Measurements from ENCODE around the gene USHBP1. TPM values are rescaled to one million over a fixed set of nuclear protein-coding genes. Genes with fewer than 3 reads are reported as not detected.

Gene USHBP1, protein sequence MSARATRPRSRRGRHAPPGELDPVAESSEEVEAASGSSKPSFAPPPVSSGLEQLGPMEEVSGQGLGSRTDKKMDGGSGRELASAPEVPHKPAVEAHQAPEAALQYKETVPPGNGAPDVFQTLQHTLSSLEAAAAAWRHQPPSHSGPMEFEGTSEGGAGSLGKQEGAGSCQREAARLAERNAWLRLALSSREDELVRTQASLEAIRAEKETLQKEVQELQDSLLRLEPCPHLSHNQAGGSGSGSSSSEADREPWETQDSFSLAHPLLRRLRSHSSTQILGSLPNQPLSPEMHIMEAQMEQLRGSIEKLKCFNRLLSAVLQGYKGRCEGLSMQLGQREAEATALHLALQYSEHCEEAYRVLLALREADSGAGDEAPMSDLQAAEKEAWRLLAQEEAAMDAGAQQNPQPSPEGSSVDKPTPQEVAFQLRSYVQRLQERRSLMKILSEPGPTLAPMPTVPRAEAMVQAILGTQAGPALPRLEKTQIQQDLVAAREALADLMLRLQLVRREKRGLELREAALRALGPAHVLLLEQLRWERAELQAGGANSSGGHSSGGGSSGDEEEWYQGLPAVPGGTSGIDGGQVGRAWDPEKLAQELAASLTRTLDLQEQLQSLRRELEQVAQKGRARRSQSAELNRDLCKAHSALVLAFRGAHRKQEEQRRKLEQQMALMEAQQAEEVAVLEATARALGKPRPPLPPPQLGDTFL
- total RNA-seq = not detected in 2 replicates

GRCh38 chr19:17264641-17264979 is at the start of gene USHBP1:
Gene USHBP1, minus strand, starts transcription at chr19:17264745. Its CDS starts 446 bp downstream, at chr19:17264299.

DNA sequence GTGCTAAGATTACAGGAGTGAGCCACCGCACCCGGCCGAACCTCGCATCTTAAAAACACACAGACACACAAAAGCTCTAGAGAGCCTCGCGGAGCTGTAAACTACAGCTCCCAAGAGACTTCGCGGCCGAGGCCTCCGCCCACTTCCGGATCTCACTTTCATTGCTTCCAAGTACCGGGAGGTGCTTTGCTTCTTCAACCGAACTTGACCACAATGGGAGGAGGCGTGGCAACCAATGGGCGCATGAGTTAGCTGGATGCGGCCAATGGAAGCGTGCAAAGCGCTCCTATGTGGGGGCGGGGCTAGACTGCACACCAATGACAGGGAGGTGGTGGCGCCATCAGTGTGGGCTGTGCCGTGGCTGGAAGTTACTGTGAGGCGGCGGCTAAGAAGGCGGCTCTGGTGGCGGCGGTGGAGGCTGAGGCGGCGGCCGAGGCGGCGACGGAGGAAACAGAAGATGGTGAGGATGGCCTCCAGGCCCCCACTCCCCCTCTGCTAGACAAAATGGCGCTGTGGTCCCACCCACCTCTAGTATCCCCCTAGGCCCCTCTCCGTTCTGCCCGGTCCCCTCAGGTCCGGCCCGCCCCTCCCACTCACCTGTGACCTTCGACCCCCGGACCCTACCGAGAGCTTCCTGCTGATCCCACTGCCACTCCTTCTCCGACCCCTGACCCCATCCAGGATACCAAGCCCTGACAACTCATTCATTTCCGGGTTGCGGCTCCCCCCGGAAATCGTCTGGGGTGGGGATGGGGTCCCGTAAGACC is 44.8 kb upstream of the USHBP1 start, which contains the start of gene DDA1:
DDA1 (plus strand) TSS at position 366 of the 767 bp plus-strand sequence; CDS start at position 458, 92 bp downstream.

GRCh38 chr19:17305517-17306284 is 41.2 kb upstream of the USHBP1 start, which contains the start of gene MRPL34:
Gene MRPL34, plus strand, starts transcription at chr19:17305872. Its CDS starts 21 bp downstream, at chr19:17305893.

DNA sequence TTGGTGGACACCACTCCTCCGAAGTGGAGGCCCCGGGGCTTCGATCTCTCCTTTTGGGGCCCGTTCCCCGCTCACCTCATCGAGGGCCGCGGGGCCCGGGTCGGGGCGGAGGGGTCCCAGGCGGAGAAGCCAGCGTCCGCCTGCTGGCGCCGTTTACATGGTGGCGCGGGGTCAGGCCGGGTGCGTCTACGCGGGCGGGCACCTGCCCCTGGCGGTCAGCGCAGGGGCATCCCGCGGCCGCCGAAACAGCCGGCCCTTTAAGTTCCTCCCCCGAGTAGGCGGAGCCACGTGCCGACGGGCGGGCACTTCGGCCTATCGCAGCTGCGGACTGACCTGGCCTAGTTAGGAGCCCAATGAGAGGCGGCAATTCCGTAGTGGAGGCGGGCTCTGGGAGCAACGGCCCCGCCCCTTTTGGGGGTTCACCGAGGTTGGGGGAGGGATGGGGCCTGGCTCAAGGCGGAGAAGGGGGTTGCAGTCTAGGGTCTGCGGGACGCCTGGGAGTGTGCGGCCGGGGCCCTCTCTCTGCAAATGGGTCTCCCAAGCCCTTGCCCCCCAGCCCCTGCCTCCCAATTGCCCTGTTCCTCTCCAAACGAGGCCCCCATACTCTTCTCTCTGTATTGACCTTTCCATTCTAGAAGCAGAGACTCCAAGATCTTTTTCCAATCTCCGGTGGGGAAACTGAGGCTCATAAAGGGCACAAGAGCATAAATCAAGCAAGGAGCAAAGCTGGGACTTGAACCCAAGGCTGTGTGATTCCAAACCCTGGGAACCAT is 38.8 kb upstream of the USHBP1 start, which contains the start of gene ABHD8:
ABHD8 (minus strand) TSS at position 259 of the 773 bp plus-strand sequence. CDS start 1,809 bp downstream, outside the sequence.

GRCh38 chr19:17281391-17282304 is 17.1 kb upstream of the USHBP1 start, which contains the start of gene ANKLE1:
Gene ANKLE1, plus strand, starts transcription at chr19:17281901. Its CDS starts 20 bp downstream, at chr19:17281921.

GRCh38 chr19:17266975-17267788 is 2.6 kb upstream of the USHBP1 start, which contains the start of gene BABAM1:
Gene BABAM1, plus strand, starts transcription at chr19:17267443. Its CDS starts 1,364 bp downstream, at chr19:17268807.

DNA sequence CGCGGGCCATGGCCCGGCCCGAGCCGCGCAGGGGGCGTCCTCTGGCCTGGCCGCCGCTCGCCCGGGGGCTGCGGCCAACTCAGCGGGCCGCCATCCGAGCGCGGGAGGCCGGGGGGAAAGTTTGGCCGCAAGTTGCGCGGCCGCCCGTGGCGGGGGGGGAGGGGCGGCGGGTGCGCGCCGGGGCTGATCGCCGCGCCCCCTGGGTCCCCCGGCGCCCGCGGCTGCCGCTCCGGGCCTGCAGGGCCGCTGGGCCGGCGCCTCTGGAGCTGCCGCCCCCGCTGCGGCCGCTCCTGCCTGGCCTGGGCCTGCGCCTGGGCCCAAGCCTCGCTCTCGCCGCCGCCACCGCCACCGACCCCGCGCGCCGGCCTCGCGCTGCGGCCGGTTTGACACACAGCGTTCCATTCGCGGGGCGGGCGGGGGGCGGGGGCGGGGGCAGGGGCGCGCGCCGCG is 19.0 kb downstream of the USHBP1 start, which contains the start of gene NR2F6:
NR2F6 (minus strand) TSS at position 385 of the 450 bp plus-strand sequence. CDS start 699 bp downstream, outside the sequence.

DNA sequence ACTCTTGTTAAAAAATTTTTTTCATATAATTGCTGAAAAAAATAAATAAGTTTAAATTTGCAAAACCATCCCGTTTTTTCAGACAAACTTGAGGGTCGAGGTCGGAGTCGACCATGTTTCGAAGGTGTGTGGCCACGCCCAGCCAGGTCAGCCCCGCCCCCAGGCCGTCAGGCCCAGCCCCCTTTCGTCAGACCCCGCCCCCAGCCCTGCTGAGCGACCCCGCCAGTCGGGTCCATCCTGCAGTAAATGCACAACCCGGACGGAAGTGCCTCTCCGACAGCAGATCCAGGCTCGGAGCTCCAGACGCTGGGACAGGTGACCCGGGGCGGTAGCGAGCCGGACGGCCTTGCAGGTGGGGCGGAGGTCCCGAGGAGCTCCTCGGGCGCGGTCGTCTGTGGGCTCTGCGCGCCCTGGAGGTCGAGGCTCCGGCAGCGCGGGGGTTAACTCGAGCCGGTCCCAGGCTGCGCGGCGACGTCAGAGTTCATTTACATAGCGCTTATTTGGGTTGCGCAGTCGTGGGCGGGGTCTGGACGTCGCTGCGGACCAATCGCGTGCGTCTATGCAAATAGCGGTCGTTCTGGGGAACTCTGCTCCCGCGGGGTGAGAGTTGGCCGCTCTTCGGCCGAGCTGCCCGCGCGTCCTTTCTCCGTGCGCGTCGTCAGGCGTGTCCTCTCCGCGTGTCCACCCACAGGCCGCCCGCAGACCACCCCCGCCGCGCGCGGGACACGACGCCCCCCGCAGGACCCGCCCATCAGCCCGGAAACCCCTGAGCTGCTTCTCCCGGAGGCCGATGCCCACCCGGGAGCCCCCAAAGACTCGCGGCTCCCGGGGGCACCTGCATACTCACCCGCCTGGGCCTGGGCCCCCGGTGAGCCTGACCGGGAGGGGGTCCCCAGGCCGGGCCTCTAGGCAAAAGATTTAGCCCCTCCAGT is 38.3 kb downstream of the USHBP1 start, which contains the start of gene OCEL1:
OCEL1 (plus strand) TSS at position 225 of the 932 bp plus-strand sequence; CDS start at position 247, 22 bp downstream.

DNA sequence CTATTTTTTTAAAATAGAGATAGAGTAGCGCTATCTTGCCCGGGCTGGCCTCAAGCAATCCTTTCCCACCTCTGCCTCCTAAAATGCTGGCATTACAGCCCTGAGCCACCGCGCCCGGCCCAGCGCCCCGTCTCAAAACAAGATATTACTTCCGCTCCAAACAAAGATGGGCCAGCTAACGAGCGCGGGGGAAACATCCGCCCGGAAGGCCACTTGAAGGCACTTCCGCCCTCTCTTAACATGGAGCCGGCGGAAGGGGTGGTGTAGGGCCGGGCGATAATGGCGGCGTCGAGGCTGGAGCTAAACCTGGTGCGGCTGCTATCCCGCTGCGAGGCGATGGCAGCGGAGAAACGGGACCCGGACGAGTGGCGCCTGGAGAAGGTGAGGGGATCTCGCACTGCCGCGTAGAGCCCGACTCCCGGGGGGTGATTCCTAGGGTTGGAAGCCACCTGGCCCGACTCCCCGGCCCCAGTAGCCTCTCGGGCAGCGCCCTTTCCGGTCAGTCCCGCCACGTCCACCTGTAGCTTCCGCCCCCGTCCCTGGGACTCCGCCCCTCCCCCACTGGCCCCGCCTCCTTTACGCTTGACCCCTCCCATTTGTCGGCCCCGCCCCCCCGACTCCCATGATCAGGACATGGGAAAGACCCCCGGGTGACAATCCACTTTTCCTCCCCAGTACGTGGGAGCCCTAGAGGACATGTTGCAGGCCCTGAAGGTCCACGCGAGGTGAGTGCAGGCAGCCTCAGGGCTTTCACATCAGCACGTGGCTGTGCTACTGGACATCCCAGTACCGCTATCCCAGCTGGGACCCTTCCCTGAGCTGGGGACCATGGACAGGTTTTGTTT is 49.2 kb downstream of the USHBP1 start, which contains the start of gene USE1:
USE1 (plus strand) TSS at position 231 of the 845 bp plus-strand sequence; CDS start at position 280, 49 bp downstream.

Other genes with a start within 250 kb of the USHBP1 start
- gene CPAMD8, start 237.9 kb downstream of the USHBP1 start, total RNA-seq = 0.28 and 0.43 TPM in 2 replicates
- gene HAUS8, start 189.3 kb downstream of the USHBP1 start, total RNA-seq = 1.00 and 1.7 TPM in 2 replicates
- gene MYO9B, start 189.0 kb downstream of the USHBP1 start, total RNA-seq = 36.6 and 45.3 TPM in 2 replicates
- gene USE1, start 49.4 kb downstream of the USHBP1 start, total RNA-seq = 23.8 and 33.3 TPM in 2 replicates
- gene OCEL1, start 38.5 kb downstream of the USHBP1 start, total RNA-seq = 1.4 and 2.4 TPM in 2 replicates
- gene NR2F6, start 18.8 kb downstream of the USHBP1 start, total RNA-seq = 27.9 and 37.6 TPM in 2 replicates
- 86.8 and 89.7 TPM in 2 replicates for gene BABAM1, start 2.7 kb upstream of the USHBP1 start, total RNA-seq
- gene ANKLE1, start 17.2 kb upstream of the USHBP1 start, total RNA-seq = 0.14 and 0.18 TPM in 2 replicates
- 8.7 and 11.6 TPM in 2 replicates for gene ABHD8, start 38.7 kb upstream of the USHBP1 start, total RNA-seq
- gene MRPL34, start 41.1 kb upstream of the USHBP1 start, total RNA-seq = 13.5 and 33.7 TPM in 2 replicates
- 17.5 and 24.2 TPM in 2 replicates for gene DDA1, start 44.8 kb upstream of the USHBP1 start, total RNA-seq
- gene ANO8, start 70.1 kb upstream of the USHBP1 start, total RNA-seq = 1.6 and 3.0 TPM in 2 replicates
- 5.8 and 11.5 TPM in 2 replicates for gene GTPBP3, start 72.8 kb upstream of the USHBP1 start, total RNA-seq
- 0.65 TPM in 1 of 2 replicates, not detected in the other for gene PLVAP, start 112.6 kb upstream of the USHBP1 start, total RNA-seq
- gene CCDC194, start 129.5 kb upstream of the USHBP1 start, total RNA-seq = not detected in 2 replicates
- 0.55 and 5.4 TPM in 2 replicates for gene BST2, start 140.9 kb upstream of the USHBP1 start, total RNA-seq
- gene MVB12A, start 155.3 kb upstream of the USHBP1 start, total RNA-seq = 25.1 and 28.2 TPM in 2 replicates
- gene TMEM221, start 183.9 kb upstream of the USHBP1 start, total RNA-seq = under 0.01 and 0.14 TPM in 2 replicates
- not detected in 2 replicates for gene NXNL1, start 196.2 kb upstream of the USHBP1 start, total RNA-seq
- gene SLC27A1, start 205.8 kb upstream of the USHBP1 start, total RNA-seq = 14.9 and 20.4 TPM in 2 replicates
- 49.4 and 58.5 TPM in 2 replicates for gene PGLS, start 246.9 kb upstream of the USHBP1 start, total RNA-seq

Measured in smooth muscle cell of bladder (primary cell).